NCI-H2196 treated with DMSO at 0.1 percent for 48 hours (cell line): Measurements from ENCODE around the gene UPP2.

Experiments used
- DNase-seq: peaks from one replicate; lab custom pipeline; 2025; ENCODE audit not compliant: unreplicated experiment; lab: John Stamatoyannopoulos, UW

The UPP2 gene

DNA sequence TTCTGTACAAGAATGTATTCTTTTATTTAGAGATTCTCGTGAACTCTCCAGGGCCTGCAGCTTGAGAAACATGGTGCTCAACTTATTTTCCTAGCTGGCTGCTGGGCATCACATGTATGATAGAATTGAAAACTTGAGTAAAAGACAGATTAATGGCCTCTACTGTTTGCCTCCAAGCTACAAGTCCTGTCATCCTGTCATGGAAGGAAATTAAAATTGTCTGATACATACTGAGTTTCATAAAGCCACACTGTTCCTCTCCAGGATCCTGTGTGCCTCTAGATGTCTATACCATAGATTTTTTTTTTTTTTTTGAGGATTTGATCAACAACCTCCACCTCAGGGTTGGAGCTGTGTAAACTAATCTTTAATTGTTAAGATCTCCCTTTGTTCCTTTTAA is 38.5 kb downstream of the UPP2 start:
- no peak for DNase-seq

DNA sequence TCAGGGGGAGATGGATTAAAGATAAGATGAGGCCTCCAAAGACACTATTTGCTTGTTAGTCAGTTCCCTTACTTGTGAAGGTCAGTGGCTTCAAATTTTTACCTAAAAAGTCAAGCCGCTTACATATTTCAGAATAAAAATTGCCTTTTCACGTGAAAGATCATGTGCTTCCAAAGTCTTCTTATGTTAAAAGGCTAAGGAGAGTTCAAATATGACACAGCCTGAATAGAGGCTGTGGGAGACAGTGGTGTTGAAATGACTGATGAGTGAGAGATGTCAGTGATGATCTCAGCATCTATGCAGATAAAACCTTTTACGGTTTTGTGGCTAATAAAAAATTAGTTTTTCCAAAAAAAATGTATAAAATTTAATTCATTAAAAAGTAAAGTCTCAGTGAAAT is 40.5 kb downstream of the UPP2 start:
- DNase-seq = no peak

DNA sequence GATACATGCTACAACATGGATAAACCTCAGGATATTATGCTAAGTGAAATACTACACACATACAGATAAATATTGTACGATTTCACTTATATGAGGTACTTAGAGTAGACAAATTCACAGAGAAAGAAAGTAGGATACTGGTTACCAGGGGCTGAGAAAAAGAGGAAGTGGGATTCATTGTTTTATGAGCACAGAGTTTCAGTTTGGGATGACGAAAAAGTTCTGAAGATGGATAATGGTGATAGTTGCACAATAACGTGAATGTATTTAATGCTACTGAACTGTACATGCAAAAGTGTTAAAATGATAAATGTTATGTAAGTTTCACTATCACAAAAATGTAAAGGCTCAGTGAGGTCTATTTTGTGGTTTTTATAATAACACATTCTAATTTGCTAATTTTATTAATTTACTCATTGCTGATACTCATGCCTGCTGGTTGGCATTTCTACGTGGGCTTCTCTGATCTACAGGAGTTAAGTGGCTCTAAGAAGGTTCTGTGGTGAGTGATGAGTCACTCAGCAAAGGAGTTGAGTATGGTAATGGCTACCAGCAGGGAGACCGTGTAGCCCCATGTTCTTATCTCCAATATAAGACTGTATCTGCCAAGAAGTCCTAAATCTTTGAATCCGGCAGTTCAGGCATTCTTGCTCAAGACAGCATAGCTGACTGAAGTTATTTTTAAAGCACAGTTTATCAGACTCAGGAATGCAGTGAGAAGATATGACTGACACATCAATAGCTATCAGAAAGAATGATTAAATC is 41.1 kb downstream of the UPP2 start:
- no peak for DNase-seq

DNA sequence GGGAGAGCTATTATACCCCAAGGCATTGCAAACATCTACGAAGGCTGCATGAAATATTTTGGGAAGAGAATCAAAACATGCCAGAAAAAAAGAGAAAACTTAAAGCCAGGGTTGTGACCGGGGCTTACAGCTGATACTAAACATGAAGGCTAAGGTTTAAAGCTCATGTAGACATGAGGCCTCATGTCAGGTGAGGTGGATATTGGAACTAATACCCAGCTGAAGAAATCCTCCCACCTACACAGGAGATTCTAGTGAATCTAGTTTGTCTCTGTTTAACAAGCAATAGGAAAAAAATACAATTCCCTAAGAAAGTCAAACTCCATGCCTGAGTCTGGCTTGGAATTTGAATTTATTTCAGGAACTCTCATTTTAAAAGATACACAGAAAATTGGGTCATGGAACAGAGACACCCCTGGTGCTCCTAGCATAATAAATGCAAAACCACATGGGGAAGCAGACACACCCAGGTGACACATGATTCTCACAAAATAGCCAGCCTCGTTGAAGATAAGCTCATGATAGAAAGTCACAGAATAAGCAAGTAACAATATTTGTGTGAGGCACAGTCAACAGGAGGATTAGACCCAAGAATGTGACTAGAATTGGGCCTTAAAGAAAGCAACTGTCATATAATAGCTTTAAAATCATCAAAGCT is 42.2 kb downstream of the UPP2 start:
- DNase-seq = no peak

DNA sequence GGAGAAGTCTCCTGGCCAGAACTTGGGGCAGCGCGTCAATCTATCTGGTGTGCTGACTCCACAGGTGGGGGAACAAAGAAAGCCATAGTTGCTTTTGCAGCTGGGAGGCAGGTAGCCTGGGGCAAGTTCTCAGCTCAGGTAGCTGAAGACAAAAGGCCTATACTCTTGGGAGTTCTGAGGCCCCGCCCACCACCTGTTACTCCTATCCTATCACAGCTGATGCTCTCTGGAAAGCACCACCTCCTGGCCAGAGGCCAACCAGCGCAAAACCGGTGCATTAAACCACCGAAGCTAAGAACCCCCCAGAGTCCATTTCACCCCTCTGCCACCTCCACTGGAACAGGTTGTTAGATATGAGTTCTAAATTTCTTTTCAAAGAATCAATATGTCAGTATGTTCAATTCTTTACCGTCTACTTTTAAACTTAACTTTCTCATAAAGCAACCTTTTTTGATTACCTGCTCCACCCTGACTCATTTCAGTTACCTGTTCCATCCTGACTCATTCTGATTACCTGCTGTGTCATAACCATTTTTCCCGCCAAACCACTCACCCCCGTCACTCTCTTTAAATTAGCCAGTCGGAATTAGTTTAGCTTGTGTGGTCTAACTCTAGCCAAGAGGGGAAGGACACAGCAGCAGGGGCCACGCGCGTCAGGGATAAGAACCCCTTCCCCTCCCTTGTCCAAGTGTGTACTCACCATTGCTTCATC is 43.4 kb downstream of the UPP2 start:
- DNase-seq = no peak

DNA sequence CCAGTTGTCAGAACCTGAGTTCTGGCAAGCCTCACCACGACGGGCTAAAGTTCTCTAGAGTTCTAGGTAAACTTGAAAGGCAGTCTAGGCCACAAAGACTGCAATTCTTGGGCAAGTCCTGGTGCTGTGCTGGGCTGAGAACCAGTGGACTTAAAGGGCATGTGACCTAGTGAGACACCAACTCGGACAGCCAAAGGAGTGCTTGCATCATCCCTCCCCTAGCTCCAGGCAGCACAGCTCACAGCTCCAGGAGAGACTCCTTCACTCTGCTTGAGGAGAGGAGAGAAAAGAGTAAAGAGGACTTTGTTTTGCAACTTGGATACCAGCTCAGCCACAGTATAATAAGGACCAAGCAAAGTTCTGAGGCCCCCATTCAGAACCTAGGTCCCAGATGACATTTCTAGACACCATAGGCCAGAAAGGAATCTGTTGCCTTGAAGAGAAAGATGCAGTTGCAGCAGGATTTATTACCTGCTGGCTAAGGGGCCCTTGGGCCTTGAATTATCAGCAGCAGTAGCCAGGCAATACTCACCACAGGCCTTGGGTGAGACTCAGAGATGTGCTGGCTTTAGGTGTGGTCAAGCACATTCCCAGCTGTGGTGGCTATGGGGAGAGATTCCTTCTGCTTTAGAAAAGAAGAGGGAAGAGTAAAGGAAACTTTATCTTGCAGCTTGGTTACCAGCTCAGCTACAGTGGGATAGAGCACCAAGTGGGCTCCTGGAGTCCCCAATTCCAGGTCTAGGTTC is 51.8 kb downstream of the UPP2 start:
- DNase-seq = no peak

DNA sequence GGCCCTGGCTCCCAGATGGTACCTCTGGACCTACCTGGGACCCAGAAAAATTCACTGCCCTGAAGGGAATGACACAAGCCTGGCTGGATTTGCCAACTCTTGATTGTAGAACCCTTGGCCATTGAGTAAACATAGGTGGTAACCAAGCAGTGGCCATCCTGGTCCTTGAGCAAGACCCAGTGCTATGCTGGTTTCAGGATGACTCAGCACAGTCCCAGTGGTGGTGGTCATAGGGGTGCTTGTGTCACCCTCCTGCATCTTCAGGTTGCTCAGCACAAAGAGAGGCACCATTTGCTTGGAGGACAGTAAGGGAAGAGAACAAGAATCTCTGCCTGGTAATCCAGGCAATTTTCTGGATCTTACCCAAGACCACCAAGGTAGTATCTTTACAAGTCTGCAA is 52.9 kb downstream of the UPP2 start:
- no peak for DNase-seq

DNA sequence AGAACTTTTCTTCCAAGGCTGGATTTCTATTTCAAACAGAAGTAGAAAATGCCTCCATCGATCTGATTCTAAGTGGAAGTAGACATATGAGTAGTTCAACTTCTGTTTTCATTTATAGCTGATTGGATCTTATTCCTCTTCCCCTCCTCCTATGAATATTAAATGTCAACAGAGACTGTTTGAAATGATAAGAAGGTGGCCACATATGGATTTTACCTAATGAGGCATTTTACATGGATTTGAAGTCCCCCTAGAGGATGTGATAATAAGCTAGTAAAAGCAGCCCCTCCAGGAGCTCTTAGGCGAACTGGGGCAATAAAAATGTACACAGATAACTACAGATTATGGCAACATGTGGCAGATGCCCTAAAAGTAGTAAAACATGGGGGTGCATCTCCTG is 71.0 kb downstream of the UPP2 start:
- DNase-seq = no peak

DNA sequence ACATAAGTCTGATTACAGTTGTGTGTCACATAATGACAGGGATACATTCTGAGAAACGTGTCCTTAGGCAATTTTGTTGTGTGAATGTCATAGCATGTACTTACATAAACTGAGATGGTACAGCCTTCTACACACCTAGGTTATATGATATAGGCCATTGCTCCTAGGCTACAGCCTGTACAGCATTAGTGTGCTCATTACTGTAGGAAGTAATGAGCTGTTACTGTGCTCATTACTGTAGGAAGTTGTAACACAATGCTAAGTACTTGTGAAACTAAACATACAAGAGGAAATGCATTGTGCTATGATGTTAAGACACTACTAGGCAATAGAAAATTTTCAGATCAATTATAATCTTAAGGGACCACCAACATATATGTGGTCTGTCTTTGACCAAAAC is 72.8 kb downstream of the UPP2 start:
- no peak for DNase-seq

DNA sequence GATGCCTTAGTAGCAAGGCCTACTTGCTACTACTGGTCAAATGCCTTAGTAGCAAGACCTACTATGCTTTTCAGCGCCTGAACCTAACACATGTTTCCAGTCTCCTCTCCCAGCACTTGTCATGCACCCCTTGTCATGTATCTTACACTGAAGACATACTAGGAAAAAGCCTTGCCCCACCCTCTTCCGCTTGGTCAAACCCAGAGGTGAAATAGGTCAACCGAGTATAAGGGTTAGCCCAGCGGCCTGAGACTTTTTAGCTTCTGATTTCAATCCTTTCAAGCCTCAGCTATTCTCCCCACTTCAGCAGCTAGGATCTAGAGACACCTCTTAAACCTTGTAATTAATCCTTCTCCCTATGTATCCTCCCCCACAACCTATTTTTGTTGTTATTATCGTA is 73.3 kb downstream of the UPP2 start:
- no peak for DNase-seq

DNA sequence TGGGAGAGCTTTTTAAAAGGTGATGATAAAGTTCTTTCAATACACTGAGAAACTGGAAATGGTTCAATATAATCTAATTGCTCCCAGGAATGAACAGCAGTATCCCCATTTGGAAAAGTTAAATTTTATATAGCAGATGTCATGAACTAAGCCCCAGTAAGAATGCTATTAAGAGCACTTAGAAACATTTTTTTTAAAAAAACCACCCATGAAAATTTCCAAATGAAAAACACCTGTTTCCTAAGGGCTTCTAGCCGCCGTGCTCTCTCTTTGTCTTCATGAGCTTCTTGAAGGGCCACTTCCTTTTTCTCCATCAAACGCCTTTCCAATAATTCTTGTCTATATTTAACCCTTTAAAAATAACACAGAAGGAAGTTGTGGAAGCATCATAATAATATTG is 77.0 kb downstream of the UPP2 start:
- DNase-seq = no peak

DNA sequence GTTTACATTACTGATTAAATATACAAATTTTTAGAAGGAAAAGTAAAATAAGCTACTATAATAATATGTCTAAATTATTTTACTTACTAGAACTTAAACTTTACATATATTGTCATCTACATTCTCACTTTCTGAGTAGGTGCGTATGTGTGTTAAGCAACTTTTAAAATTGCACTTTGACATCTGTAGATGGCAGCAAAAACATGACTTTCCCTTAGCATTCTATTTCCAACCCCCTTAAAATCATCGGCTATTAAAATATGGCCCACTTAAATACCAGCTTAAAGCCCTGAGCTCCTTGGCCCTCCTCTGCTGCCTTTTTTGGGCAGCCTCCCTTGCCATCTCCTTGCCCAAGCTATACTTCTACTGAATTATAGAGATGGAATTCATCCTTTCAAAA is 78.0 kb downstream of the UPP2 start:
- DNase-seq = no peak

DNA sequence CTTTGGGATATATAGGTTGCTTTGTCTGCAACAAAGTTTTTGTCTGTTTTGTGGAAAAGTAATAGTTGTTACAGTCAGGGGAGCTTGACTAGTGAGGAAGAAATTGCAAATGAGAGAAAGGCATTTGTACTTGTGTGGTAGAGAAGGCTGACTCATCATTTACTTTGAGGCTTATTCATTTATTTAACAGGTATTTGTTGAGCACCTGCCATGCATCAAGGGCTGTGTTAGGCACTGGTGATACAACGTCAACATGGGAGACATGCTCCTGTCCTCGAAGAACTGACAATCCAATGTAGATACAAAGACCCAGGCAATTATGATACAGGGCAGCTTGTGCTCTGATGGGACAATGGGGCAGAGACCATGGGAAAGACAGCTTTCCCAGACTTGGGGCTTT is 79.5 kb downstream of the UPP2 start:
- DNase-seq = no peak

DNA sequence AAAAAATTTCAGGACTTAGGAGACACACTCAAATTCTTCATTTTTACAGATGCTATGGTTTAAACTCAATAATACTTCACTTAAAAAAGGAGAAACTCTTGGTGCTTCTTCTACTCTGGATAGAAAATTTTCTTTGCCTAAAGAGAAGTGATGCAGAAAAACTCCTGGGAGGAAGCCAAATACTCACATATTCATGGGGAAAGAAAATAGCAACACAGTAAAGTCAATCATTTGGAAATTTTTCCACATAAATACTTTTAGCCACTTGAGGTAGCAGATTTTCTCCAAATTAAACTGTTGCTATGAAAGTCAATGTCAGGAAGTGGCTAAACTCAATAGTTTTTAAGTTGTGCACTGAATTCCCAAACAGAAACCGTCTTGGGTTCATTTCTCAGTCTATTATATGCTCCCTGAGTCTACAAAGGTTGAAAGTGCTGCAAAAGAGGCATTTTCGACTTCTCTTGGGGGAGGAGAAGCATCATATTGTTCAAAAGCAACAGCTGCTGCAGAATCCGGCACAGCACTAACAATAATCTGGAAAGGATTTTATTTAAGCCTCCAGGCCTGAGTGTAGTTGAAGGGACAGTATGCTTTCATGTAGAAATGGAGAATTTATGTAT is 81.1 kb downstream of the UPP2 start:
- no peak for DNase-seq

DNA sequence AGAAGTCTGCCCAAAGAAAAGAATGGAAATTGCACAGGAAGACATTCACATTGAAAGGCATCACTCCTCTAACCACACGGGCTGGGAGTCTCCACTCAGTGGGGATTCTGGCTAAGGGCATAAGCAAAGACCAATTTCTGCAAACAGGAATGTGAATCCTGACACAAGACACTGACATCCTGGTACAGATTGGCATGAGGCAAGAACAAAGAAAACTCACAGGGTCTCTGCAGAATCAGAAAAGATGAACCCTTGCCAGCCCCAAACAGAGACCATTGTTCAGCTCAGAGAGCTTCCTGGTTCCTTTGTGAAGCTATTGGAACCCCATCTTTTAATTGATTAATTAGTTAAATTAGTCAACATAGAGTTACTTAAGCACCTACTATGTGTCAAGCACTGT is 82.3 kb downstream of the UPP2 start:
- no peak for DNase-seq

DNA sequence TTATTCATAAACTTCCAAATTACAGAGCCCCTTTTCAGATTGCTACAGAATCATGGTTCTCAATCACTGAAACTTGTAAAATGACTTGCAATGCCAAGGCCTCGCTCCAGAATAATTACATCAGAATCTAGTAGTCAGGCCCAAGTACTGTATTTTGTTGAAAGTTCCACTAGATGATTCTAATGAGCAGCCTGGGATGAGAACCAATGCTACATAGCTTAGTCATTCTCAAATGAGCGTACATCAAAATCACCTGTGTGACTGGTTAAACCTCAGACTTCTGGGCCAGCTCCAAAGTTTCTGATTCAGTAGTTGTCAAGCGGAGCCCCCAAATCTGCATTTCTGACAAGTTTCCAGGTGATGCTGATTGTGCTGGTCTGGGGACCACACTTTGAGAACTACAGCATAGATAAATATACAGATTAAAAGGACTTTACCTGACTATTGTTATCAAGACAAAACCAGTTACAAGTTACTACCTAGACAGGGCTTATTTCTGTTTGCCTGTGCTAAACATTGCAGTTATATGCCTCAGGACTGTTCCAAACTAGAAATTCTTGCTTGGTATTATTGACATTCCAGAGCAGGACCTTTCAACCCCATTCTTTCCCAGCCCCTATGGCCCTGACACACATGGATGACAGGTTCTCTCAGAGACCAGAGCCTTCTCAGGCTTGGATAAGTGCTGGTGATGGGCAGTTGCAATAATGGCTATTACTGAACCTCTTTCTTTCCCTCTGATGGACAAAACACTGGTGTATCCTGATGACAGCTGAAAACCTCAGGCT is 83.1 kb downstream of the UPP2 start:
- DNase-seq = no peak
